Mucosa of rectum (tissue), 2 donors: ENCODE measurements around the gene GUCY2C.

ENCODE experiments used
- H3K27ac ChIP-seq, 2 donors: one replicate each; pipeline ENCODE4 v1.7.0; 2013; ENCODE audit warnings: inconsistent platforms in 2 of 2, low read depth in 2 of 2, low read length in 2 of 2
- H3K27me3 ChIP-seq, 2 donors: one replicate each; pipeline ENCODE4 v1.7.0; 2013; ENCODE audit warnings: low read length in 2 of 2; ENCODE audit not compliant: control insufficient read depth in 2 of 2, insufficient read depth in 2 of 2
- H3K36me3 ChIP-seq, 2 donors: one replicate each; pipeline ENCODE4 v1.7.0; 2013; ENCODE audit warnings: low read length in 2 of 2; ENCODE audit not compliant: control insufficient read depth in 2 of 2, insufficient read depth in 2 of 2
- H3K4me1 ChIP-seq, 2 donors: one replicate each; pipeline ENCODE4 v1.7.0; 2013; ENCODE audit warnings: low read length in 2 of 2, mild to moderate bottlenecking in 1 of 2; ENCODE audit not compliant: control insufficient read depth in 2 of 2, insufficient read depth in 2 of 2
- H3K4me3 ChIP-seq, 2 donors: one replicate each; pipeline ENCODE4 v1.7.0; 2013; ENCODE audit warnings: low read length in 2 of 2
- H3K9ac ChIP-seq, 2 donors: one replicate each; pipeline ENCODE4 v1.7.0; 2013; ENCODE audit warnings: low read length in 2 of 2, low read depth in 1 of 2, mild to moderate bottlenecking in 1 of 2
- H3K9me3 ChIP-seq, 2 donors: one replicate each; pipeline ENCODE4 v1.7.0; 2013; ENCODE audit warnings: low read length in 2 of 2; ENCODE audit not compliant: control insufficient read depth in 2 of 2
- donor health status: healthy.
- donor health status: Normal muscosa, but diverticular disease.

GUCY2C gene

GRCh38 chr12:14588571-14588970 lies 107.8 kb downstream of the GUCY2C start:
- H3K27ac ChIP-seq = no peak overlapping the region
- no peaks in the 10 kb centered on the region for H3K36me3 ChIP-seq
- H3K9ac ChIP-seq = no peak overlapping the region
- no peaks in the 10 kb centered on the region for H3K27me3 ChIP-seq
- no peak overlapping the region for H3K4me3 ChIP-seq
- H3K4me1 ChIP-seq = no peaks in the 10 kb centered on the region
- no peaks in the 10 kb centered on the region for H3K9me3 ChIP-seq

DNA sequence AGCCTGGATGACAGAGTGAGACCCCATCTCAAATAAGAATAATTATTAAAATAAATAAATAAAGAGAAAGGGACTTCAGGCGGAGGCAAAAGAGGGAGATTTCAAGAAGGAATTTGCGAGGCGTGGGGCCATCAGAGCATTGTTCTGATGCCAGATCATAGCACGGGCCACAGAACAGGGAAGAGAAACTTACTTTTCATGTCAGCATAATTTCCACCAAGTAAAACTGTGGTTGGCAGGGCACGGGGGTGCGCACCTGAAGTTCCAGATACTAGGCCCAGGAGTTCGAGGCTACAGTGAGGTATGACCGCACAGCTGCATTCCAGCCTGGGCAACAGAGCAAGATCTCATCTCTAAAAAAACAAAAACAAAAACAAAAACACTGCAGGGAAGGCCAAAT lies 117.8 kb downstream of the GUCY2C start:
- Histone ChIP-seq H3K4me1 (no peaks in the 10 kb centered on the region), H3K27ac (no peak overlapping the region), H3K9ac (no peak overlapping the region), H3K4me3 (no peak overlapping the region), H3K9me3 (no peaks in the 10 kb centered on the region), H3K27me3 (no peaks in the 10 kb centered on the region), H3K36me3 (no peaks in the 10 kb centered on the region)

GRCh38 chr12:14577344-14577743 lies 119.1 kb downstream of the GUCY2C start:
- H3K4me3 ChIP-seq = no peak overlapping the region
- H3K9ac ChIP-seq = no peak overlapping the region
- H3K36me3 ChIP-seq = no peaks in the 10 kb centered on the region
- no peak overlapping the region for H3K27ac ChIP-seq
- H3K9me3 ChIP-seq = no peaks in the 10 kb centered on the region
- no peaks in the 10 kb centered on the region for H3K27me3 ChIP-seq
- no peaks in the 10 kb centered on the region for H3K4me1 ChIP-seq

- Histone ChIP-seq H3K27me3 (no peaks in the 10 kb centered on the region), H3K36me3 (no peaks in the 10 kb centered on the region), H3K9ac (no peak overlapping the region), H3K4me1 (no peaks in the 10 kb centered on the region), H3K9me3 (no peaks in the 10 kb centered on the region), H3K27ac (no peak overlapping the region), H3K4me3 (no peak overlapping the region)
Observed at GRCh38 chr12:14576896-14577295, 119.5 kb downstream of the GUCY2C start.

GRCh38 chr12:14575585-14575984 lies 120.8 kb downstream of the GUCY2C start:
- Histone ChIP-seq H3K36me3 (no peaks in the 10 kb centered on the region), H3K9me3 (no peaks in the 10 kb centered on the region), H3K9ac (no peak overlapping the region), H3K4me3 (no peak overlapping the region), H3K27me3 (no peaks in the 10 kb centered on the region), H3K27ac (no peak overlapping the region), H3K4me1 (no peaks in the 10 kb centered on the region)

DNA sequence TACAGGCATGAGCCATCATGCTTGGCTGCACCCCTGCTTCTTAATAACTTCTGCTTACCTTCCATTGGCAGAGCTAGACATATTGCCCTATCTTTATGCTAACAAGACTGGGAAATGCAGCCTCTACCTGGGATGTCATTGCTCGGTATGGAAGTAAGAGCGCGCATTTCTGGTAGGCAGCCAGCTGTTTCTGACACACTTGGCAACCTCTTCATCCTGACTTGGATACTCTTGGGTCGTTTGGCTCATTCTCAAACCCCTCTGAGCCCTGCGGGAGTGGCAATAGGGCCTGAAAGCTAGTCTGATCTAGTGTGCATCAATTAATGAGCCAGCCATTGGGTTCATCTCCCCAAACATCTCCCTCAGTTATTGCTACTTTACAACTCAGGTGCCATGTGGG lies 123.3 kb downstream of the GUCY2C start:
- no peaks in the 10 kb centered on the region for H3K9me3 ChIP-seq
- H3K4me1 ChIP-seq = no peaks in the 10 kb centered on the region
- H3K36me3 ChIP-seq = no peaks in the 10 kb centered on the region
- no peaks in the 10 kb centered on the region for H3K27me3 ChIP-seq
- H3K9ac ChIP-seq = no peak overlapping the region
- H3K27ac ChIP-seq = no peak overlapping the region
- H3K4me3 ChIP-seq = no peak overlapping the region

DNA sequence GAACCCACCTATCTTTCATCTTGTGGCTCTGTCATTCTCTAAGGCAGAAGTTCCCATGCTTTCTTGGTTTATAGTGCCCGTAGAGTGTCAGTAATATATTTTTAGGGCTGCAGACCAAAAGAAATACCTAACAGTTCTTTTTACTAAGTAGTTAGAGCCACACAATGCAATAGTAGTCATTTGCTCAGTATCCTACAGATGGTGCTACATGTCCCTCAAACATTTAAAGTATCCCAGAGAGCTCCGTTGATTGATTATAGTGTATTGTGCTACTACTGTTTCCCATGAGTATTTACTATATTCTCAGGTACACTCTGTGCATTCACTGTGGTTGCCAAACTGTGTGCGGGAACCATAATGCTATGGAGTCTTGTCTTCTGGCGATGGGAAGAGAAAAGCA lies 124.0 kb downstream of the GUCY2C start:
- Histone ChIP-seq H3K4me1 (no peaks in the 10 kb centered on the region), H3K4me3 (no peak overlapping the region), H3K27ac (no peak overlapping the region), H3K27me3 (no peaks in the 10 kb centered on the region), H3K9ac (no peak overlapping the region), H3K36me3 (no peaks in the 10 kb centered on the region), H3K9me3 (no peaks in the 10 kb centered on the region)

DNA sequence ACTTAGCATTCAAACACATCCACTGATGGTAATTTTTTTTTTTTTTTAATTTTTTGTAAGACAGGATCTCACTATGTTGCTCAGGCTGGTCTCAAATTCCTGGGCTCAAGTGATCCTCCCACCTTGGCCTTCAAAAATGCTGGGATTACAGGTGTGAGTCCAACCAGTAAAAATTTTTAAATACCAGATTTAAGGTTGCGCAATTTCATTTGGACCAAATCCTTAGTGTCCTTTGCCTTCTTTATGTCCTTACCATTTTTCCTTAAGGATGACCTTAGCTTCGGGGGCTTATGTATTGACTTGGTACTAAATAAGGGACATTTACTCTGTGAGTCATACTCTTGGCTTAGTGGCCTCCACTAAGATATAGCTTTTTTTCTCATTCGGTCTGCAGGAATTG lies 124.6 kb downstream of the GUCY2C start:
- Histone ChIP-seq H3K27me3 (no peaks in the 10 kb centered on the region), H3K4me3 (no peak overlapping the region), H3K27ac (no peak overlapping the region), H3K36me3 (no peaks in the 10 kb centered on the region), H3K9ac (no peak overlapping the region), H3K9me3 (no peaks in the 10 kb centered on the region), H3K4me1 (no peaks in the 10 kb centered on the region)

GRCh38 chr12:14570231-14570630 lies 126.2 kb downstream of the GUCY2C start:
- Histone ChIP-seq H3K9ac (no peak overlapping the region), H3K27me3 (no peaks in the 10 kb centered on the region), H3K4me3 (no peak overlapping the region)

GRCh38 chr12:14567351-14568162 lies 128.8 kb downstream of the GUCY2C start, which contains the start of gene PLBD1:
Gene PLBD1 (minus strand): TSS chr12:14567883. CDS start chr12:14567696, 187 bp downstream.
- Histone ChIP-seq H3K27me3 (no peaks in the 10 kb centered on the region), H3K36me3 (no peaks in the 10 kb centered on the region), H3K4me3 (peak within 1 kb of the TSS; percentile 70 to 79), H3K4me1 (peaks cover 8 to 16% of the 10 kb centered on the region in 2 donors), H3K9ac (peak within 1 kb of the TSS; percentile 76 to 80), H3K9me3 (no peaks in the 10 kb centered on the region), H3K27ac (peak within 1 kb of the TSS; percentile 79)

More at GRCh38 chr12:14570231-14570630, 126.2 kb downstream of the GUCY2C start:
- Histone ChIP-seq H3K36me3 (no peaks in the 10 kb centered on the region), H3K27ac (no peak overlapping the region), H3K9me3 (no peaks in the 10 kb centered on the region), H3K4me1 (peaks cover 0 to 3% of the 10 kb centered on the region in 2 donors)
